Measurements from ENCODE around the gene TYMP. TPM values are rescaled to one million over a fixed set of nuclear protein-coding genes. Genes with fewer than 3 reads are reported as not detected.

Gene TYMP
- total and polyA plus RNA-seq, 2 donors (not counting 1 experiment from before 2014, with no cell fraction given), result 43.6 to 45.1 TPM

- ATAC-seq (ENCODE audit: low read depth), result no peak
- peak overlapping the region; percentile 81 for H2AFZ ChIP-seq (ENCODE audit: insufficient read depth, low read depth, low read length, poor library complexity, severe bottlenecking)
Observed at GRCh38 chr22:50563413-50564160, 33.8 kb upstream of the TYMP start.

More at GRCh38 chr22:50563413-50564160, 33.8 kb upstream of the TYMP start:
- H3K27ac ChIP-seq (ENCODE audit: low read length in 2 of 2), result no peak overlapping the region
- H3K4me2 ChIP-seq (replicated peaks; ENCODE audit: low read depth, low read length, poor library complexity, severe bottlenecking), result peak overlapping the region; percentile 86
- ChIA-PET POLR2A (interaction anchor here (0.7 to 4.0 kb wide), 9 partner anchors 13 to 296 kb away, joined by 3 to 32 read pairs (median 5); partner anchors contain the start of genes CHKB, SCO2 and TYMP), CTCF (interaction anchor here (0.6 to 3.1 kb wide), 19 partner anchors 14 to 312 kb away, joined by 3 to 54 read pairs (median 6); partner anchors contain the start of genes CHKB, HDAC10, KLHDC7B and LMF2)
- H3K9ac ChIP-seq (ENCODE audit: low read length), result peak overlapping the region; percentile 72
- TF ChIP-seq EZH2 (IDR thresholded peaks at IDR 0.05; ENCODE audit: borderline replicate concordance, insufficient read depth, low read depth, low read length, poor library complexity, severe bottlenecking) (no peak), CTCF (IDR thresholded peaks at IDR 0.05) (no peak)
- Mint-ChIP-seq H3K27ac (peak overlapping the region; percentile 87), H3K27me3 (no peaks in the 10 kb centered on the region), H3K4me3 (peak overlapping the region; percentile 87), H3K4me1 (peaks cover 16% of the 10 kb centered on the region), H3K9me3 (ENCODE audit: insufficient read depth) (no peaks in the 10 kb centered on the region)
- H3K36me3 ChIP-seq (replicated peaks in 1 of 2; ENCODE audit: control extremely low read depth in 1 of 2, control insufficient read depth in 1 of 2, extremely low read depth in 1 of 2, insufficient read depth in 2 of 2, low read length in 1 of 2), result no peaks in the 10 kb centered on the region
- H3K79me2 ChIP-seq (ENCODE audit: control insufficient read depth, insufficient read depth, low read length), result no peaks in the 10 kb centered on the region
- 36% methylated on average over 13 of the region's 17 CpGs for WGBS (ENCODE audit: insufficient coverage)
- H3K27me3 ChIP-seq (replicated peaks in 1 of 4; ENCODE audit: control extremely low read depth in 1 of 4, control insufficient read depth in 3 of 4, insufficient read depth in 4 of 4, low read length in 3 of 4), result no peaks in the 10 kb centered on the region
- no peaks in the 10 kb centered on the region for H3K9me3 ChIP-seq (ENCODE audit: control extremely low read depth in 1 of 3, control insufficient read depth in 2 of 3, insufficient read depth in 1 of 3, low read length in 2 of 3)
- intact Hi-C loops (cut with micrococcal nuclease), result loop anchor here (2.0 kb wide), 3 partner anchors 15 to 65 kb away; partner anchors contain the start of gene ARSA
- peak overlapping the region; percentile 5 to 83 (median 72) for H3K4me3 ChIP-seq (ENCODE audit: control extremely low read depth in 1 of 5, extremely low read depth in 1 of 5, insufficient read depth in 1 of 5, low read depth in 2 of 5, low read length in 4 of 5)
- no peaks in the 10 kb centered on the region for H4K20me1 ChIP-seq (ENCODE audit: control insufficient read depth, insufficient read depth, low read length, poor library complexity, severe bottlenecking)
- no peak for DNase-seq
- peaks cover 5 to 9% of the 10 kb centered on the region in 2 donors for H3K4me1 ChIP-seq (ENCODE audit: control insufficient read depth in 2 of 2, insufficient read depth in 2 of 2, low read length in 2 of 2)

Measured in B cell (primary cell).